ENCODE data around the gene P3R3URF. TPM values are rescaled to one million over a fixed set of nuclear protein-coding genes. Genes with fewer than 3 reads are reported as not detected.
"Not testable (repeated sequence)": the region's sequence is repeated elsewhere in the genome, so short reads cannot be mapped to it uniquely, and the experiment has no call there.

Gene P3R3URF
- total RNA-seq, 1 experiment from 2014 or later, result not detected

DNA sequence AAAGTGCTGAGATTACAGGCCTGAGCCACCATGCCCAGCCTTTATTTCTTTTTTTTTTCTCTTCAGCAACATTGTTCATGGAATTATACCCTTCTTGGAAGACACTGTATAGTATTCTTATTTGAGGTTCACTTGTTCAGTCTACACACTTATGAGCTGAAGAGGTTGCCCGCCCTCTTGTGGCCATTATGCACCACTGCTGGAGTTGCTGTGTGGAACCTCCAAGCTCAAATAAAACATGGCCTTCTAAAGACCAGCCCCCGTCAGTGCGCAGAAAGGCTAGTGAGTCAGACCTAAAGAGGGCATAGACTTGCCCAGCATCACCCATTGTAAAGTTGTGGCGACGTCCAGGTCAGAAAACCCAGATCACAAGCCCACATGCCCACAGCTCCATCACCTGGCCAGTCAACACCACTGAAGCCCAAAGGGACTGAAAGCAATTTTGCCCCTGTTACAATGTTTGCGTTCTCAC, 47.2 kb upstream of the P3R3URF start (continued):
- TF ChIP-seq, protein P1, sequence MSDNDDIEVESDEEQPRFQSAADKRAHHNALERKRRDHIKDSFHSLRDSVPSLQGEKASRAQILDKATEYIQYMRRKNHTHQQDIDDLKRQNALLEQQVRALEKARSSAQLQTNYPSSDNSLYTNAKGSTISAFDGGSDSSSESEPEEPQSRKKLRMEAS (IDR thresholded peaks at IDR 0.05), result no peak
- TF ChIP-seq CEBPB (IDR thresholded peaks at IDR 0.05; ENCODE audit: low read depth), result no peak
- TF ChIP-seq ELF1 (IDR thresholded peaks at IDR 0.05; ENCODE audit: borderline replicate concordance, low read depth), result no peak
- no peak for TF ChIP-seq POLR2A (IDR thresholded peaks at IDR 0.05; ENCODE audit: borderline replicate concordance, extremely low read depth, insufficient read depth, insufficient read length)
- TF ChIP-seq YY1 (IDR thresholded peaks at IDR 0.05; ENCODE audit: extremely low read depth, insufficient replicate concordance, low read depth, low read length), result peak; percentile 73
- no peak for TF ChIP-seq FOSL1 (IDR thresholded peaks at IDR 0.05; ENCODE audit: low read depth)
- TF ChIP-seq CBX3 (IDR thresholded peaks at IDR 0.05; ENCODE audit: low read depth), result no peak; the same call in 1 of the 2 replicates
- no peak for TF ChIP-seq SIN3A (IDR thresholded peaks at IDR 0.05; ENCODE audit: low read depth)
- no peak for TF ChIP-seq EZH2phosphoT487 (IDR thresholded peaks at IDR 0.05; ENCODE audit: borderline replicate concordance)
- no peak for TF ChIP-seq POLR2AphosphoS5 (IDR thresholded peaks at IDR 0.05; ENCODE audit: low read depth, low read length)
- TF ChIP-seq, protein P2, sequence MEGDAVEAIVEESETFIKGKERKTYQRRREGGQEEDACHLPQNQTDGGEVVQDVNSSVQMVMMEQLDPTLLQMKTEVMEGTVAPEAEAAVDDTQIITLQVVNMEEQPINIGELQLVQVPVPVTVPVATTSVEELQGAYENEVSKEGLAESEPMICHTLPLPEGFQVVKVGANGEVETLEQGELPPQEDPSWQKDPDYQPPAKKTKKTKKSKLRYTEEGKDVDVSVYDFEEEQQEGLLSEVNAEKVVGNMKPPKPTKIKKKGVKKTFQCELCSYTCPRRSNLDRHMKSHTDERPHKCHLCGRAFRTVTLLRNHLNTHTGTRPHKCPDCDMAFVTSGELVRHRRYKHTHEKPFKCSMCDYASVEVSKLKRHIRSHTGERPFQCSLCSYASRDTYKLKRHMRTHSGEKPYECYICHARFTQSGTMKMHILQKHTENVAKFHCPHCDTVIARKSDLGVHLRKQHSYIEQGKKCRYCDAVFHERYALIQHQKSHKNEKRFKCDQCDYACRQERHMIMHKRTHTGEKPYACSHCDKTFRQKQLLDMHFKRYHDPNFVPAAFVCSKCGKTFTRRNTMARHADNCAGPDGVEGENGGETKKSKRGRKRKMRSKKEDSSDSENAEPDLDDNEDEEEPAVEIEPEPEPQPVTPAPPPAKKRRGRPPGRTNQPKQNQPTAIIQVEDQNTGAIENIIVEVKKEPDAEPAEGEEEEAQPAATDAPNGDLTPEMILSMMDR (IDR thresholded peaks at IDR 0.05 in 2 of 3, conservative IDR thresholded peaks at IDR 0.05 in 1 of 3; ENCODE audit: borderline replicate concordance in 1 of 3, insufficient read depth in 1 of 3, low read depth in 2 of 3, low read length in 2 of 3), result peak; percentile 92 to 99 (median 98)
- TF ChIP-seq TCF7L2 (IDR thresholded peaks at IDR 0.05; ENCODE audit: borderline replicate concordance, extremely low read depth, insufficient read depth, insufficient read length), result no peak

DNA sequence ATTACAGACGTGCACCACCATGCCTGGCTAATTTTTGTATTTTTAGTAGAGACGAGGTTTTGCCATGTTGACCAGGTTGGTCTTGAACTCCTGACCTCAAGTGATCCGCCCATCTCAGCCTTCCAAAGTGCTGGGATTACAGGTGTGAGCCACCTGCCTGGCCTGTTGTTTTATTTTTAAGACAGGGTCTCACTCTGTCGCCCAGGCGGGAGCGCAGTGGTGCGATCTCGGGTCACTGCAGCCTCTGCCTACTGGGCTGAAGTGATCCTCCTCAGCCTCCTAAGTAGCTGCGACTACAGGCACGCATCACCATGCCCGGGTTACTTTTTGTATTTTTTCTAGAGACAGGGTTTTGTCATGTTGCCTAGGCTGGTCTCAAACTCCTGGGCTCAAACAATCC, 46.8 kb upstream of the P3R3URF start:
- not testable (repeated sequence) for H3K9me2 ChIP-seq (ENCODE audit: insufficient read depth); H3K27me3 ChIP-seq (ENCODE audit: insufficient read depth, low read length); H4K20me1 ChIP-seq (ENCODE audit: insufficient read depth); DNase-seq (ENCODE audit: low read depth, low spot score); H3K79me2 ChIP-seq (ENCODE audit: insufficient read depth, low read length); H3K4me3 ChIP-seq (replicated peaks in 1 of 2; ENCODE audit: low read depth in 1 of 2, low read length in 2 of 2); BruUV-seq (replicated peaks); H3K9me3 ChIP-seq (ENCODE audit: control insufficient read depth in 1 of 2, insufficient read depth in 1 of 2, low read depth in 1 of 2, low read length in 2 of 2); H3K9ac ChIP-seq (ENCODE audit: low read length); H3K36me3 ChIP-seq (ENCODE audit: control insufficient read depth in 1 of 2, insufficient read depth in 2 of 2, low read length in 2 of 2)
- peaks cover 3 to 27% of the 10 kb centered on the region in 2 experiments; a peak in 3 of 4 replicates for H3K4me1 ChIP-seq (ENCODE audit: control insufficient read depth in 1 of 2, insufficient read depth in 2 of 2, low read length in 2 of 2)
- ChIA-PET CTCF (interaction anchor here (0.7 to 3.0 kb wide), 29 partner anchors 9 to 645 kb away, joined by 3 to 94 read pairs (median 5); partner anchors contain the start of genes POMGNT1 and RAD54L), RAD21 (ENCODE audit: low non-redundant PET in 1 of 2, low total read pairs in 2 of 2, uncharacterized antibody in 2 of 2, unreplicated experiment in 2 of 2) (interaction anchor here (0.8 to 1.7 kb wide), 7 partner anchors 22 to 184 kb away, joined by 3 to 28 read pairs (median 4); no protein-coding TSS in a partner anchor), POLR2A (interaction anchor here (0.9 to 2.4 kb wide), 6 partner anchors 11 to 183 kb away, joined by 3 to 17 read pairs (median 6); no protein-coding TSS in a partner anchor)
- intact Hi-C loops (cut with micrococcal nuclease), result loop anchor here (1.0 kb wide), 2 partner anchors 44 to 186 kb away; no protein-coding TSS in a partner anchor
- peak overlapping the region; percentile 100 for H2AFZ ChIP-seq (ENCODE audit: low read depth, low read length, poor library complexity, severe bottlenecking)
- ATAC-seq, result peak; percentile 7
- H3K4me2 ChIP-seq (ENCODE audit: low read length), result peak overlapping the region; percentile 52
- H3K27ac ChIP-seq (ENCODE audit: low read depth, low read length), result peak overlapping the region; percentile 6; the same call in 1 of the 2 replicates
